ENCODE data around the gene TICAM1.

DNA sequence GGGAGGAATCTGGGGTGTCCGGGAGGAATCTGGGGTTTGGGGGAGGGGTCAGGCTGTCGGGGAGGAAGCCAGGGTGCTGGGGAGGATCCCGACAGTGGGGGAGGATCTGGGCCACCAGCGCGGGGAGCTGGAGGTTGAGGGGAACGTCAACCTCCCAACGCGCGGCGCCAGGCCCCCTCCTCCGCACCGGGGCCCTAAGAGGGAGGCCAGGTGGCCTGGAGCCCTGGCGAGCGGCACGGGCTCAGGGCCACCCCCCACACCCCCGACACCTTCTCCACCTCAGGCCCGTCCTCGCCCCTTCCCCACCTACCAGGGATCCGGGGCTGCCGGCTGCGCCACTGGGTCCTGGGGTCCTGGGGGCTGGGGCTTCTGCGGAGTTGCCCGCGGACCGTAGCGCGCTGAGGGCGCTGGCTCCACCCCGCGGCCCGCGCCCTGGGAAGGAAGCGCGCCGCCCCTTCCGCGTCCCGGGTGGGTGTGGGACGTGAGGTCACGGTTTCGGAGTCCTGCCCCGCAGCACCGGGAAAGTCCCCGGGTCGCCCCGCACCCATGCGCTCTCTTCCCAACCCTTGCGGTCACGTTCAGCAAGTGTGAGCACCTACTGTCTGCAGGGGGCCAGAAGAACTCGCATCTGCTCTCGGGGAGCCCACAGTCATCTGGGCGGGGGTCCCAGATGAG lies at the start of gene TICAM1:
- TF ChIP-seq, protein P1, sequence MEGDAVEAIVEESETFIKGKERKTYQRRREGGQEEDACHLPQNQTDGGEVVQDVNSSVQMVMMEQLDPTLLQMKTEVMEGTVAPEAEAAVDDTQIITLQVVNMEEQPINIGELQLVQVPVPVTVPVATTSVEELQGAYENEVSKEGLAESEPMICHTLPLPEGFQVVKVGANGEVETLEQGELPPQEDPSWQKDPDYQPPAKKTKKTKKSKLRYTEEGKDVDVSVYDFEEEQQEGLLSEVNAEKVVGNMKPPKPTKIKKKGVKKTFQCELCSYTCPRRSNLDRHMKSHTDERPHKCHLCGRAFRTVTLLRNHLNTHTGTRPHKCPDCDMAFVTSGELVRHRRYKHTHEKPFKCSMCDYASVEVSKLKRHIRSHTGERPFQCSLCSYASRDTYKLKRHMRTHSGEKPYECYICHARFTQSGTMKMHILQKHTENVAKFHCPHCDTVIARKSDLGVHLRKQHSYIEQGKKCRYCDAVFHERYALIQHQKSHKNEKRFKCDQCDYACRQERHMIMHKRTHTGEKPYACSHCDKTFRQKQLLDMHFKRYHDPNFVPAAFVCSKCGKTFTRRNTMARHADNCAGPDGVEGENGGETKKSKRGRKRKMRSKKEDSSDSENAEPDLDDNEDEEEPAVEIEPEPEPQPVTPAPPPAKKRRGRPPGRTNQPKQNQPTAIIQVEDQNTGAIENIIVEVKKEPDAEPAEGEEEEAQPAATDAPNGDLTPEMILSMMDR (IDR thresholded peaks at IDR 0.05): peak in 1 of 5 experiments; percentile 41
- TF ChIP-seq POLR2A (IDR thresholded peaks at IDR 0.05): peak; percentile 47 to 68

All from tibial nerve (tissue), 3 donors.